Liver (tissue), 9 donors: ENCODE data around the gene PRPF31. TPM values are rescaled to one million over a fixed set of nuclear protein-coding genes. Genes with fewer than 3 reads are reported as not detected.

Experiments
- DNase-seq: peaks from one replicate; pipeline ENCODE4 v3.0.0-alpha.2; 2017; ENCODE audit warnings: low spot score
- H3K27ac ChIP-seq, 2 donors: one replicate each; pipeline ENCODE4 v1.7.0; 2013; ENCODE audit warnings: inconsistent platforms in 2 of 2, low read length in 2 of 2, control low read depth in 1 of 2, low read depth in 1 of 2, mild to moderate bottlenecking in 1 of 2
- H3K27me3 ChIP-seq, 4 donors: one replicate each; pipeline versions ENCODE4 v1.6.1 to v1.7.0; 2013; ENCODE audit warnings: low read length in 3 of 4, inconsistent platforms in 1 of 4, mild to moderate bottlenecking in 1 of 4, moderate library complexity in 1 of 4; ENCODE audit not compliant: control insufficient read depth in 4 of 4, insufficient read depth in 4 of 4
- H3K36me3 ChIP-seq, 4 donors: one replicate each; pipeline versions ENCODE4 v1.6.1 to v1.7.0; 2013; ENCODE audit warnings: low read length in 3 of 4, mild to moderate bottlenecking in 3 of 4, low read depth in 1 of 4, moderate library complexity in 1 of 4; ENCODE audit not compliant: control insufficient read depth in 4 of 4, insufficient read depth in 3 of 4
- H3K4me1 ChIP-seq, 4 donors: one replicate each; pipeline versions ENCODE4 v1.6.1 to v1.7.0; 2013; ENCODE audit warnings: low read length in 3 of 4, mild to moderate bottlenecking in 3 of 4, moderate library complexity in 1 of 4; ENCODE audit not compliant: control insufficient read depth in 4 of 4, insufficient read depth in 4 of 4
- H3K4me3 ChIP-seq, 3 donors: one replicate each; pipeline versions ENCODE4 v1.6.1 to v1.7.0; 2013; ENCODE audit warnings: low read length in 3 of 3, control low read depth in 1 of 3, low read depth in 1 of 3, mild to moderate bottlenecking in 1 of 3
- H3K9ac ChIP-seq, 2 donors: one replicate each; pipeline ENCODE4 v1.7.0; 2013; ENCODE audit warnings: low read length in 2 of 2, mild to moderate bottlenecking in 2 of 2, moderate library complexity in 2 of 2, control low read depth in 1 of 2, low read depth in 1 of 2
- H3K9me3 ChIP-seq, 4 donors: one replicate each; pipeline versions ENCODE4 v1.6.1 to v1.7.0; 2013; ENCODE audit warnings: low read length in 3 of 4; ENCODE audit not compliant: control insufficient read depth in 4 of 4
- ATF3 ChIP-seq: IDR thresholded peaks from 2 replicates; pipeline ENCODE4 v1.6.1; 2016; ENCODE audit warnings: antibody characterized with exemption
- EGR1 ChIP-seq, 2 donors: IDR thresholded peaks; 2 replicates each; pipeline ENCODE4 v1.6.1; 2016 to 2018; ENCODE audit warnings: antibody characterized with exemption in 2 of 2, low read depth in 2 of 2
- FOXA1 ChIP-seq: IDR thresholded peaks from 2 replicates; pipeline ENCODE4 v1.6.1; 2016; ENCODE audit warnings: antibody characterized with exemption
- FOXA2 ChIP-seq: IDR thresholded peaks from 2 replicates; pipeline ENCODE4 v1.6.1; 2016; ENCODE audit warnings: antibody characterized with exemption
- GABPA ChIP-seq, 2 donors: IDR thresholded peaks in 1 of 2; conservative IDR thresholded peaks in 1 of 2; 2 replicates each; pipeline ENCODE4 v1.6.1; 2016; ENCODE audit warnings: antibody characterized with exemption in 2 of 2, mild to moderate bottlenecking in 1 of 2, moderate library complexity in 1 of 2
- HNF4A ChIP-seq, 2 donors: conservative IDR thresholded peaks; 2 replicates each; pipeline ENCODE4 v1.6.1; 2016; ENCODE audit warnings: antibody characterized with exemption in 2 of 2, mild to moderate bottlenecking in 2 of 2
- HNF4G ChIP-seq: IDR thresholded peaks from 2 replicates; pipeline ENCODE4 v1.6.1; 2016; ENCODE audit warnings: antibody characterized with exemption
- RAD21 ChIP-seq, 2 donors: IDR thresholded peaks; 2 replicates each; pipeline ENCODE4 v1.6.1; 2016; ENCODE audit warnings: antibody characterized with exemption in 2 of 2, mild to moderate bottlenecking in 2 of 2
- REST ChIP-seq: IDR thresholded peaks from 2 replicates; pipeline ENCODE4 v1.6.1; 2016; ENCODE audit warnings: antibody characterized with exemption, mild to moderate bottlenecking
- RXRA ChIP-seq, 2 donors: IDR thresholded peaks; 2 replicates each; pipeline ENCODE4 v1.6.1; 2017 to 2018; ENCODE audit warnings: antibody characterized with exemption in 2 of 2, mild to moderate bottlenecking in 1 of 2
- SP1 ChIP-seq: IDR thresholded peaks from 2 replicates; pipeline ENCODE4 v1.6.1; 2018; ENCODE audit warnings: antibody characterized with exemption, mild to moderate bottlenecking
- YY1 ChIP-seq: IDR thresholded peaks from 2 replicates; pipeline ENCODE4 v1.6.1; 2016; ENCODE audit warnings: antibody characterized with exemption, mild to moderate bottlenecking
- ZBTB33 ChIP-seq: IDR thresholded peaks from 2 replicates; pipeline ENCODE4 v1.6.1; 2016; ENCODE audit warnings: antibody characterized with exemption
- WGBS: extraction: QIAGEN DNeasy Blood & Tissue Kit; methylation state at CpG from one replicate; pipeline ENCODE4 v1.1.7; 2013; 5-methylcytosine and 5-hydroxymethylcytosine counted together
- polyA plus RNA-seq, 2 donors: library from polyadenylated mRNA; stranded (reverse) in 1 of 2; unstranded in 1 of 2; fragments of 200-250 nt in 1 of 2; fragments of >200 nt in 1 of 2; fragmentation: Nextera tagmentation in 1 of 2; extraction: Ambion mirVana in 1 of 2; gene quantifications; one replicate each; pipeline versions ENCODE4 v1.2.1 to v1.2.3, GENCODE V29; 2013 to 2015
- total RNA-seq, 2 donors: library from RNA; depleted of rRNA; stranded (reverse); fragments of >200 nt; gene quantifications; one replicate each; pipeline ENCODE4 v1.2.3, GENCODE V29; 2014
- donor health status: healthy.
- donor health status: healthy.
- donor health status: healthy.
- donor health status: healthy.
- donor health status: healthy.

Gene PRPF31
- total and polyA plus RNA-seq, 4 donors, result 23.8 to 33.0 (median 28.7) TPM

- Histone ChIP-seq H3K36me3 (peaks cover 3 to 27% (median 12%) of the 10 kb centered on the region in 4 donors), H3K9ac (peak overlapping the region; percentile 68 to 69), H3K9me3 (no peaks in the 10 kb centered on the region), H3K27me3 (no peaks in the 10 kb centered on the region), H3K27ac (peak overlapping the region; percentile 4 to 90), H3K4me3 (peak overlapping the region; percentile 62 to 98 (median 94)), H3K4me1 (peaks cover 3 to 20% (median 17%) of the 10 kb centered on the region in 4 donors)
- no peak for DNase-seq
- 22% methylated on average over 28 of the region's 28 CpGs for WGBS
- TF ChIP-seq GABPA (IDR thresholded peaks at IDR 0.05 in 1 of 2, conservative IDR thresholded peaks at IDR 0.05 in 1 of 2) (no peak), YY1 (no peak), RXRA (IDR thresholded peaks at IDR 0.05) (no peak), HNF4A (conservative IDR thresholded peaks at IDR 0.05) (no peak), EGR1 (IDR thresholded peaks at IDR 0.05; ENCODE audit: low read depth in 2 of 2) (no peak), HNF4G (no peak), FOXA1 (no peak), FOXA2 (no peak), SP1 (no peak), REST (no peak)
Observed at GRCh38 chr19:54114340-54115108, 1.0 kb upstream of the PRPF31 start.

- WGBS, result 93% methylated on average over 10 of the region's 10 CpGs
- peaks cover 13 to 71% (median 29%) of the 10 kb centered on the region in 4 donors for H3K36me3 ChIP-seq
- TF ChIP-seq ATF3, result no peak
- no peak for TF ChIP-seq RAD21 (IDR thresholded peaks at IDR 0.05)
- TF ChIP-seq GABPA (IDR thresholded peaks at IDR 0.05 in 1 of 2, conservative IDR thresholded peaks at IDR 0.05 in 1 of 2), result no peak
- no peak for TF ChIP-seq ZBTB33
- TF ChIP-seq RXRA (IDR thresholded peaks at IDR 0.05), result no peak
- no peak for TF ChIP-seq HNF4A (conservative IDR thresholded peaks at IDR 0.05)
- TF ChIP-seq REST, result no peak
Observed at GRCh38 chr19:54121259-54121658, 5.7 kb downstream of the PRPF31 start.

More at GRCh38 chr19:54121259-54121658, 5.7 kb downstream of the PRPF31 start:
- Histone ChIP-seq H3K9me3 (no peaks in the 10 kb centered on the region), H3K9ac (no peak overlapping the region), H3K27ac (no peak overlapping the region), H3K4me3 (no peak overlapping the region), H3K4me1 (peaks cover 0 to 5% (median 5%) of the 10 kb centered on the region in 4 donors), H3K27me3 (no peaks in the 10 kb centered on the region)
- no peak for DNase-seq
